Spleen (tissue), 11 donors: ENCODE measurements around the gene FLT3LG. TPM values are rescaled to one million over a fixed set of nuclear protein-coding genes. Genes with fewer than 3 reads are reported as not detected.
A peak's percentile ranks its signal among the peaks of the same experiment; 100 is the strongest.

Source experiments
- DNase-seq: peaks from one replicate; pipeline ENCODE4 v3.0.0-alpha.2; 2020
- H3K27ac ChIP-seq, 8 donors: fragments of 200-600 bp; sonication (generic) in 7 of 8; 1 replicate in 4 of 8; 2 replicates in 4 of 8; pipeline versions ENCODE4 v1.5.0 to v1.8.0; 2016 to 2021; ENCODE audit warnings: inconsistent platforms in 4 of 8, mild to moderate bottlenecking in 4 of 8, moderate library complexity in 1 of 8
- H3K27me3 ChIP-seq, 7 donors: fragments of 200-600 bp; sonication (generic) in 6 of 7; replicated peaks in 1 of 7; 1 replicate in 4 of 7; 2 replicates in 3 of 7; pipeline versions ENCODE4 v1.5.0 to v1.8.0; 2016 to 2021; ENCODE audit warnings: inconsistent platforms in 3 of 7, mild to moderate bottlenecking in 1 of 7
- H3K36me3 ChIP-seq, 6 donors: fragments of 200-600 bp; sonication (generic) in 5 of 6; 1 replicate in 4 of 6; 2 replicates in 2 of 6; pipeline versions ENCODE4 v1.5.0 to v1.8.0; 2016 to 2021; ENCODE audit warnings: inconsistent platforms in 2 of 6
- H3K4me1 ChIP-seq, 6 donors: fragments of 200-600 bp; sonication (generic) in 5 of 6; 1 replicate in 3 of 6; 2 replicates in 3 of 6; pipeline versions ENCODE4 v1.5.0 to v1.8.0; 2016 to 2021; ENCODE audit warnings: inconsistent platforms in 3 of 6
- H3K4me3 ChIP-seq, 8 donors: fragments of 200-600 bp; sonication (generic) in 7 of 8; 1 replicate in 4 of 8; 2 replicates in 4 of 8; pipeline versions ENCODE4 v1.5.0 to v1.8.0; 2016 to 2021; ENCODE audit warnings: inconsistent platforms in 4 of 8, mild to moderate bottlenecking in 4 of 8, moderate library complexity in 2 of 8
- H3K9me3 ChIP-seq, 8 donors: fragments of 200-600 bp; sonication (generic) in 7 of 8; 1 replicate in 4 of 8; 2 replicates in 4 of 8; pipeline versions ENCODE4 v1.5.0 to v1.8.0; 2016 to 2021; ENCODE audit warnings: inconsistent platforms in 4 of 8
- CTCF ChIP-seq, 11 experiments: fragments of 200-600 bp in 7 of 11; fragments of 450-650 bp in 4 of 11; sonication (generic) in 4 of 11; IDR thresholded peaks in 8 of 11; conservative IDR thresholded peaks in 3 of 11; 1 replicate in 7 of 11; 2 replicates in 4 of 11; pipeline versions ENCODE4 v1.4.0 to v1.8.0; 2016 to 2021; ENCODE audit warnings: antibody characterized with exemption in 11 of 11, inconsistent platforms in 4 of 11, mild to moderate bottlenecking in 1 of 11
- POLR2A ChIP-seq, 3 donors: fragments of 450-650 bp; IDR thresholded peaks; one replicate each; pipeline ENCODE4 v1.5.1; 2017; ENCODE audit warnings: antibody characterized with exemption in 3 of 3, mild to moderate bottlenecking in 1 of 3
- POLR2AphosphoS5 ChIP-seq, 3 donors: sonication (generic); formaldehyde crosslinking; IDR thresholded peaks; one replicate each; pipeline ENCODE4 v1.5.1; 2017; ENCODE audit warnings: antibody characterized with exemption in 3 of 3
- WGBS, 5 donors: extraction: QIAGEN DNeasy Blood & Tissue Kit in 3 of 5; methylation state at CpG; one replicate each; pipeline versions ENCODE4 v1.1.5 to v1.1.7; 2013 to 2018; 5-methylcytosine and 5-hydroxymethylcytosine counted together
- intact Hi-C: fragments of 100-400 bp; cut with DNase I; formaldehyde crosslinking; loops from one replicate; pipeline ENCODE4 v1.15.0; 2023; ENCODE audit warnings: low total_unique reads
- polyA plus RNA-seq, 3 donors: library from polyadenylated mRNA; stranded (reverse); fragments of 200-250 nt; gene quantifications; one replicate each; pipeline ENCODE4 v1.2.1, GENCODE V29; 2013
- total RNA-seq, 7 donors: library from RNA; depleted of rRNA in 3 of 7; stranded (reverse); fragments of >200 nt in 3 of 7; fragmentation: NEBNext Ultra II Directional in 4 of 7; extraction: Animal tissue kit (Norgen Biotek cat#: 25700) in 4 of 7; gene quantifications; one replicate each; pipeline versions ENCODE4 v1.1.0 to v1.2.1, GENCODE V29; 2016 to 2021
- donor health status: healthy with polysubstance abuse.
- donor health status: DM: no; HTN: no; CAD: no; lungs with moderate emphysema.
- donor health status: DM: no; HTN: no; CAD: no.
- donor health status: Bipolar disorder and iron deficiency.
- donor health status: healthy.
- donor health status: DM: no; HTN: no; CAD: no.
- donor health status: DM: yes; HTN: yes; CAD: no.

Gene FLT3LG
- total and polyA plus RNA-seq, 10 donors = 11.2 to 32.8 (median 22.0) TPM

- H3K27ac ChIP-seq = no peak overlapping the region
- no peaks in the 10 kb centered on the region for H3K9me3 ChIP-seq
- no peak for TF ChIP-seq POLR2AphosphoS5 (IDR thresholded peaks at IDR 0.05)
- TF ChIP-seq POLR2A (IDR thresholded peaks at IDR 0.05) = no peak
- TF ChIP-seq CTCF (IDR thresholded peaks at IDR 0.05 in 8 of 11, conservative IDR thresholded peaks at IDR 0.05 in 3 of 11) = no peak
- no peaks in the 10 kb centered on the region for H3K36me3 ChIP-seq
- intact Hi-C loops = no loop called here
- peaks cover 8 to 100% (median 97%) of the 10 kb centered on the region in 7 donors for H3K27me3 ChIP-seq
- DNase-seq = no peak
- H3K4me3 ChIP-seq = no peak overlapping the region
- WGBS, 5 donors = 30 to 80% (median 56%) methylated on average over 4 to 12 of the region's 12 CpGs
- peaks cover 20 to 51% (median 33%) of the 10 kb centered on the region in 6 donors for H3K4me1 ChIP-seq
Measured at GRCh38 chr19:49427339-49427738, 46.7 kb upstream of the FLT3LG start.

GRCh38 chr19:49427855-49428546 lies 46.0 kb upstream of the FLT3LG start:
- TF ChIP-seq POLR2AphosphoS5 (IDR thresholded peaks at IDR 0.05) = no peak
- no peak for TF ChIP-seq CTCF (IDR thresholded peaks at IDR 0.05 in 8 of 11, conservative IDR thresholded peaks at IDR 0.05 in 3 of 11)
- TF ChIP-seq POLR2A (IDR thresholded peaks at IDR 0.05) = no peak
- DNase-seq = no peak
- H3K27me3 ChIP-seq = peaks cover 10 to 100% (median 97%) of the 10 kb centered on the region in 7 donors
- H3K4me1 ChIP-seq = peaks cover 14 to 51% (median 29%) of the 10 kb centered on the region in 6 donors
- no peak overlapping the region for H3K27ac ChIP-seq
- H3K4me3 ChIP-seq = peak overlapping the region in 4 of 8 donors; percentile 8 to 55 (median 14)
- no peaks in the 10 kb centered on the region for H3K9me3 ChIP-seq
- intact Hi-C loops = no loop called here
- 1 to 2% (median 2%) methylated on average over 40 to 45 of the region's 45 CpGs for WGBS, 5 donors
- H3K36me3 ChIP-seq = no peaks in the 10 kb centered on the region

- Histone ChIP-seq H3K27me3 (peaks cover 7 to 100% (median 97%) of the 10 kb centered on the region in 7 donors), H3K36me3 (no peaks in the 10 kb centered on the region), H3K4me3 (peak overlapping the region in 3 of 8 donors; percentile 8 to 55 (median 9)), H3K9me3 (no peaks in the 10 kb centered on the region), H3K27ac (no peak overlapping the region), H3K4me1 (peaks cover 7 to 51% (median 25%) of the 10 kb centered on the region in 6 donors)
- WGBS, 5 donors = 17 to 27% (median 19%) methylated on average over 28 to 29 of the region's 29 CpGs
- TF ChIP-seq POLR2A (IDR thresholded peaks at IDR 0.05) = no peak
- no peak for TF ChIP-seq POLR2AphosphoS5 (IDR thresholded peaks at IDR 0.05)
- no peak for TF ChIP-seq CTCF (IDR thresholded peaks at IDR 0.05 in 8 of 11, conservative IDR thresholded peaks at IDR 0.05 in 3 of 11)
- no peak for DNase-seq
- intact Hi-C loops = no loop called here
Measured at GRCh38 chr19:49428547-49429451, 45.2 kb upstream of the FLT3LG start.
